PC-3 (cell line): Measurements from ENCODE around the gene TLR5. TPM values are rescaled to one million over a fixed set of nuclear protein-coding genes. Genes with fewer than 3 reads are reported as not detected.

Experiments used
- ATAC-seq: fragments of 200-7000 bp; cut with Tn5 transposase; 2 replicates; pipeline ENCODE4 v1.9.1; 2020; ENCODE audit warnings: mild to moderate bottlenecking, moderate library complexity
- BruUV-seq: library from RNA; stranded (reverse); fragments of 400-500 nt; replicated peaks from 2 replicates; lab custom pipeline; 2021; lab: Mats Ljungman, UMichigan
- CTCF ChIA-PET: fragments of 300-600 bp; sonication (Branson Sonifier 250); formaldehyde crosslinking; loops from one replicate; lab custom pipeline; 2022; ENCODE audit warnings: antibody characterized with exemption; lab: Charles Lee
- POLR2A ChIA-PET: fragments of 300-600 bp; sonication (Branson Sonifier 250); formaldehyde crosslinking; loops from one replicate; lab custom pipeline; 2022; ENCODE audit warnings: antibody characterized with exemption; ENCODE audit not compliant: unreplicated experiment; lab: Charles Lee
- DNase-seq: peaks from one replicate; pipeline ENCODE4 v3.0.0-alpha.2; 2015
- H2AFZ ChIP-seq: fragments of 300-600 bp; sonication (generic); 2 replicates; pipeline ENCODE4 v1.6.0; 2016; ENCODE audit warnings: antibody characterized with exemption, low read length
- H3F3A ChIP-seq: fragments of 300-600 bp; sonication (generic); one replicate; pipeline ENCODE4 v1.6.0; 2017; ENCODE audit warnings: antibody characterized with exemption, low read length, control low read depth, mild to moderate bottlenecking; ENCODE audit not compliant: unreplicated experiment
- H3K27ac ChIP-seq: fragments of 300-600 bp; sonication (generic); 2 replicates; pipeline ENCODE4 v1.5.1; 2016; ENCODE audit warnings: mild to moderate bottlenecking, low read length
- H3K27me3 ChIP-seq: fragments of 300-600 bp; sonication (generic); 2 replicates; pipeline ENCODE4 v1.6.1; 2016; ENCODE audit warnings: low read length, mixed read lengths
- H3K36me3 ChIP-seq: fragments of 300-600 bp; sonication (generic); 2 replicates; pipeline ENCODE4 v1.6.1; 2016; ENCODE audit warnings: low read depth, mixed run types, low read length, mixed read lengths
- H3K4me1 ChIP-seq: fragments of 300-600 bp; sonication (generic); 2 replicates; pipeline ENCODE4 v1.5.1; 2016; ENCODE audit warnings: low read length; ENCODE audit not compliant: insufficient read depth
- H3K4me2 ChIP-seq: fragments of 300-600 bp; sonication (generic); 2 replicates; pipeline ENCODE4 v1.6.0; 2016; ENCODE audit warnings: low read length
- H3K4me3 ChIP-seq: fragments of 300-600 bp; sonication (generic); 2 replicates; pipeline ENCODE4 v1.5.1; 2016; ENCODE audit warnings: mild to moderate bottlenecking, low read length, mixed read lengths
- H3K79me2 ChIP-seq: fragments of 300-600 bp; sonication (generic); 2 replicates; pipeline ENCODE4 v1.6.1; 2017; ENCODE audit warnings: low read length, mixed read lengths
- H3K9ac ChIP-seq: fragments of 300-600 bp; sonication (generic); 2 replicates; pipeline ENCODE4 v1.6.0; 2016; ENCODE audit warnings: mild to moderate bottlenecking, low read length
- H3K9me2 ChIP-seq: fragments of 300-600 bp; sonication (generic); replicated peaks from 2 replicates; pipeline ENCODE4 v1.6.1; 2016; ENCODE audit warnings: mixed run types, low read length, mixed read lengths
- H3K9me3 ChIP-seq: fragments of 300-600 bp; sonication (generic); 2 replicates; pipeline ENCODE4 v1.6.1; 2016; ENCODE audit warnings: low read length, mixed read lengths
- H4K20me1 ChIP-seq: fragments of 300-600 bp; sonication (generic); 2 replicates; pipeline ENCODE4 v1.6.1; 2016; ENCODE audit warnings: low read length, mixed read lengths
- EZH2 ChIP-seq: fragments of 300-600 bp; sonication (generic); IDR thresholded peaks from one replicate; pipeline ENCODE4 v1.6.1; 2017; ENCODE audit warnings: antibody characterized with exemption, mild to moderate bottlenecking, low read length; ENCODE audit not compliant: unreplicated experiment
- EZH2phosphoT487 ChIP-seq: fragments of 300-600 bp; sonication (generic); IDR thresholded peaks from 2 replicates; pipeline ENCODE4 v1.6.1; 2018; ENCODE audit warnings: mild to moderate bottlenecking, antibody characterized with exemption, low read length, borderline replicate concordance
- intact Hi-C: fragments of 100-400 bp; cut with micrococcal nuclease; formaldehyde crosslinking; loops from 2 replicates; pipeline ENCODE4 v1.9.0; 2023
- total RNA-seq: library from RNA; depleted of rRNA; stranded (reverse); fragments of >200 nt; gene quantifications from 2 replicates; pipeline ENCODE4 v1.2.3, GENCODE V29; 2014
- TF ChIP-seq, protein P1 (sequence below): fragments of 300-600 bp; sonication (generic); conservative IDR thresholded peaks from 2 replicates; pipeline ENCODE4 v1.5.1; 2017; ENCODE audit warnings: antibody characterized with exemption, low read depth, mild to moderate bottlenecking, low read length

TLR5 gene
- total RNA-seq, 1 experiment from 2014 or later, result 1.2 TPM

DNA sequence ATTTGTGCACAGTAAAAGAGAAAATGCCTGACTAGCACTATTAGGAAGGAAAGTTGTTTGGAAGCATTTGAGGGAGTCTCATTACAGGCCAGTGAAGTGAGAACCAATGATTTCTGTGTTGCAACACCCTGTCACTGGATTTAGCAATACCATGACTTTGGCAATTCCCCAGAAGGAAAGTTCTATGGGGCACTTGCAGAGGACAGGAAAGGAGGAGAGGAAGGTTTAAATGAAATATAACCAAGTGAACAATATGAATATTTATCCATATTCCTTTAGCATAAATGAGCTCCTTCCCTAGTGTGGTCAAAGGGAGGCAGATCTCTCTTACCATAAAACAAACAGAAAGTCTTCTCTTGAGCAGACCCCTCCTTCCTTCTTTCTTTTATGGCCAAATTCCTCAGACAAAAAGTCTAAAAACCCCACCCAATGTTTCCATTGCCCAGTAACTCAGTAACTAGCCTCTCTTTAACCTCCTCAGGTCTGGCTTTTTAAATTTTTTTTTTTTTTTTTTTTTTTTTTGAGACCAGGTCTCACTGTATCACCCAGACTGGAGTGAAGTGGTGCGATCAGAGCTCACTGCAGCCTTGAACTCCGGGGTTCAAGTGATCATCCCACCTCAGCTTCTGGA, 5.5 kb downstream of the TLR5 start:
- no peaks in the 10 kb centered on the region for H3K9me3 ChIP-seq
- CTCF ChIA-PET, result interaction anchor here (0.7 kb wide), 1 partner anchor 394 kb away, joined by 4 read pairs; no protein-coding TSS in a partner anchor
- no peaks in the 10 kb centered on the region for H3K36me3 ChIP-seq
- H2AFZ ChIP-seq, result no peak overlapping the region
- H3K4me1 ChIP-seq, result peaks cover 31% of the 10 kb centered on the region
- H4K20me1 ChIP-seq, result no peaks in the 10 kb centered on the region
- DNase-seq (peak; percentile 59), ATAC-seq (no peak)
- H3K4me3 ChIP-seq, result no peak overlapping the region
- POLR2A ChIA-PET, result no interaction called here
- intact Hi-C loops, result no loop called here
- BruUV-seq, result no TSS peak
- no peaks in the 10 kb centered on the region for H3F3A ChIP-seq
- H3K4me2 ChIP-seq, result no peak overlapping the region
- no peak overlapping the region for H3K27ac ChIP-seq
- no peaks in the 10 kb centered on the region for H3K9me2 ChIP-seq
- H3K9ac ChIP-seq, result no peak overlapping the region
- TF ChIP-seq, protein P1, sequence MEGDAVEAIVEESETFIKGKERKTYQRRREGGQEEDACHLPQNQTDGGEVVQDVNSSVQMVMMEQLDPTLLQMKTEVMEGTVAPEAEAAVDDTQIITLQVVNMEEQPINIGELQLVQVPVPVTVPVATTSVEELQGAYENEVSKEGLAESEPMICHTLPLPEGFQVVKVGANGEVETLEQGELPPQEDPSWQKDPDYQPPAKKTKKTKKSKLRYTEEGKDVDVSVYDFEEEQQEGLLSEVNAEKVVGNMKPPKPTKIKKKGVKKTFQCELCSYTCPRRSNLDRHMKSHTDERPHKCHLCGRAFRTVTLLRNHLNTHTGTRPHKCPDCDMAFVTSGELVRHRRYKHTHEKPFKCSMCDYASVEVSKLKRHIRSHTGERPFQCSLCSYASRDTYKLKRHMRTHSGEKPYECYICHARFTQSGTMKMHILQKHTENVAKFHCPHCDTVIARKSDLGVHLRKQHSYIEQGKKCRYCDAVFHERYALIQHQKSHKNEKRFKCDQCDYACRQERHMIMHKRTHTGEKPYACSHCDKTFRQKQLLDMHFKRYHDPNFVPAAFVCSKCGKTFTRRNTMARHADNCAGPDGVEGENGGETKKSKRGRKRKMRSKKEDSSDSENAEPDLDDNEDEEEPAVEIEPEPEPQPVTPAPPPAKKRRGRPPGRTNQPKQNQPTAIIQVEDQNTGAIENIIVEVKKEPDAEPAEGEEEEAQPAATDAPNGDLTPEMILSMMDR, result no peak
- no peak for TF ChIP-seq EZH2
- TF ChIP-seq EZH2phosphoT487, result no peak
- no peaks in the 10 kb centered on the region for H3K27me3 ChIP-seq
- H3K79me2 ChIP-seq, result no peaks in the 10 kb centered on the region

DNA sequence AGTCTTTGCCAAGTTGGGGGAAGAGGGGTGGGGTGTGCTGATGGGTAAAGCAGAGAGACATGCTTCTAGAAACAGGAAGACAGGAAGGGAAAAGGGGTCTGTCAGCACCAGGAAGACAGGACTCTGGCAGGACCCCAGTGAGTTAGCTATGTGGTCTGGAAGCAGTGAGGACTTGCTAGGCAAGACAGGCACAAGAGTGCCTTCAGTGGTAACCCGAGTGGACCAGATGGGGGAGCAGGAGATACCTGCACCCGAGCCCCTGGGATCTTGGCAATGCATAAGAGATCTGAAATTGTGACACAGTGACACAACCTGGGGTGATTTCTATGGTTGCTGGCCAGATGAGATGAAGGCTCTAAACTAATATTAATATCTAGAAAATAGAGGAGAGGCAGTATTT, 7.0 kb downstream of the TLR5 start:
- H3K9ac ChIP-seq, result no peak overlapping the region
- intact Hi-C loops, result no loop called here
- H3K4me1 ChIP-seq, result peaks cover 27% of the 10 kb centered on the region
- H3K36me3 ChIP-seq, result no peaks in the 10 kb centered on the region
- no peaks in the 10 kb centered on the region for H3K9me3 ChIP-seq
- H3K27me3 ChIP-seq, result no peaks in the 10 kb centered on the region
- CTCF ChIA-PET, result no interaction called here
- no peak overlapping the region for H2AFZ ChIP-seq
- no TSS peak for BruUV-seq
- TF ChIP-seq EZH2, result no peak
- TF ChIP-seq, protein P1, result no peak
- TF ChIP-seq EZH2phosphoT487, result no peak
- peak overlapping the region; percentile 90; the same call in 1 of the 2 replicates for H3K4me2 ChIP-seq
- no peak for DNase-seq
- H3K4me3 ChIP-seq, result no peak overlapping the region
- no peaks in the 10 kb centered on the region for H4K20me1 ChIP-seq
- POLR2A ChIA-PET, result no interaction called here
- no peaks in the 10 kb centered on the region for H3K79me2 ChIP-seq
- no peaks in the 10 kb centered on the region for H3F3A ChIP-seq
- no peaks in the 10 kb centered on the region for H3K9me2 ChIP-seq
- H3K27ac ChIP-seq, result 0 out of 2 replicates have a peak overlapping the region, but pooled peaks have one; percentile 23
- no peak for ATAC-seq
